HL-60 (cell line): ENCODE data around the gene TBC1D14.
"Not testable (repeated sequence)": the region's sequence is repeated elsewhere in the genome, so short reads cannot be mapped to it uniquely, and the experiment has no call there.

Source experiments
- DNase-seq, 2 experiments: peaks; one replicate each; pipeline ENCODE4 v3.0.0-alpha.2; 2010 to 2020; ENCODE audit warnings: low read depth in 1 of 2, low spot score in 1 of 2
- H3K27ac ChIP-seq: fragments of 250-450 bp; sonication (Bioruptor Pico); replicated peaks from 2 replicates; pipeline ENCODE4 v1.5.1; 2020; ENCODE audit warnings: mild to moderate bottlenecking, moderate library complexity
- H3K27me3 ChIP-seq: fragments of 250-450 bp; sonication (Bioruptor Pico); 2 replicates; pipeline ENCODE4 v1.5.1; 2021; ENCODE audit warnings: mild to moderate bottlenecking, moderate library complexity; ENCODE audit not compliant: insufficient read depth, poor library complexity, severe bottlenecking
- H3K4me3 ChIP-seq: replicated peaks from 2 replicates; pipeline ENCODE4 v1.5.1; 2011; ENCODE audit warnings: mild to moderate bottlenecking, control low read depth, low read length; ENCODE audit not compliant: insufficient read depth
- CTCF ChIP-seq: IDR thresholded peaks from one replicate; pipeline ENCODE4 v1.5.1; 2011; ENCODE audit warnings: low read length, control low read depth, inconsistent platforms; ENCODE audit not compliant: insufficient read depth
- GABPA ChIP-seq: IDR thresholded peaks from 2 replicates; pipeline ENCODE4 v1.6.1; 2012; ENCODE audit warnings: low read depth
- POLR2AphosphoS5 ChIP-seq: IDR thresholded peaks from 2 replicates; pipeline ENCODE4 v1.6.1; 2012; ENCODE audit warnings: low read depth
- REST ChIP-seq: IDR thresholded peaks from 2 replicates; pipeline ENCODE4 v1.6.1; 2012; ENCODE audit warnings: low read depth; ENCODE audit not compliant: insufficient replicate concordance
- SPI1 ChIP-seq: IDR thresholded peaks from 2 replicates; pipeline ENCODE4 v1.6.1; 2012; ENCODE audit warnings: low read depth, mild to moderate bottlenecking, borderline replicate concordance

The TBC1D14 gene

GRCh38 chr4:7076696-7077082, 167.1 kb downstream of the TBC1D14 start:
- no peak for DNase-seq

GRCh38 chr4:7077371-7077770, 167.7 kb downstream of the TBC1D14 start:
- no peak for TF ChIP-seq SPI1
- TF ChIP-seq GABPA = no peak
- TF ChIP-seq REST = no peak
- no peak for TF ChIP-seq CTCF
- TF ChIP-seq POLR2AphosphoS5 = no peak
- no peaks in the 10 kb centered on the region for H3K27me3 ChIP-seq
- DNase-seq = no peak

More at GRCh38 chr4:7076696-7077082, 167.1 kb downstream of the TBC1D14 start:
- no peak overlapping the region for H3K4me3 ChIP-seq
- H3K27ac ChIP-seq = no peak overlapping the region
- H3K27me3 ChIP-seq = no peaks in the 10 kb centered on the region
- TF ChIP-seq POLR2AphosphoS5 = no peak

GRCh38 chr4:7078025-7078424, 168.4 kb downstream of the TBC1D14 start:
- TF ChIP-seq GABPA = no peak
- TF ChIP-seq SPI1 = no peak
- H3K27me3 ChIP-seq = peaks cover 3% of the 10 kb centered on the region

More at GRCh38 chr4:7077371-7077770, 167.7 kb downstream of the TBC1D14 start:
- Histone ChIP-seq H3K4me3 (no peak overlapping the region), H3K27ac (no peak overlapping the region)

GRCh38 chr4:7079483-7079882, 169.9 kb downstream of the TBC1D14 start:
- H3K27me3 ChIP-seq, DNase-seq, H3K4me3 ChIP-seq, H3K27ac ChIP-seq: not testable (repeated sequence)

More at GRCh38 chr4:7078025-7078424, 168.4 kb downstream of the TBC1D14 start:
- Histone ChIP-seq H3K4me3 (no peak overlapping the region), H3K27ac (no peak overlapping the region)
- DNase-seq = no peak

GRCh38 chr4:7079909-7080308, 170.3 kb downstream of the TBC1D14 start:
- H3K4me3 ChIP-seq, DNase-seq, H3K27me3 ChIP-seq, H3K27ac ChIP-seq: not testable (repeated sequence)
